Right hindlimb (tissue), 1 donor: Measurements from ENCODE around the gene TEX53.
A peak's percentile ranks its signal among the peaks of the same experiment; 100 is the strongest.

Source experiments
- DNase-seq: peaks from one replicate; pipeline ENCODE4 v3.0.0-alpha.2; 2018

The TEX53 gene

GRCh38 chr9:114678795-114679194 lies 21.2 kb upstream of the TEX53 start:
- DNase-seq, result no peak

- no peak for DNase-seq
These were observed 20.5 kb upstream of the TEX53 start for GRCh38 chr9:114678130-114678529.

GRCh38 chr9:114677418-114677817 lies 19.8 kb upstream of the TEX53 start:
- peak; percentile 35 for DNase-seq

- no peak for DNase-seq
These were observed 19.3 kb upstream of the TEX53 start for GRCh38 chr9:114676901-114677300.

- no peak for DNase-seq
These were observed 17.4 kb upstream of the TEX53 start for GRCh38 chr9:114674798-114675540.

GRCh38 chr9:114674076-114674797 lies 16.6 kb upstream of the TEX53 start:
- no peak for DNase-seq

GRCh38 chr9:114671605-114672004 lies 14.0 kb upstream of the TEX53 start:
- DNase-seq, result no peak

GRCh38 chr9:114669961-114670360 lies 12.4 kb upstream of the TEX53 start:
- DNase-seq, result no peak

- DNase-seq, result no peak
These were observed 10.5 kb upstream of the TEX53 start for GRCh38 chr9:114668146-114668545.

GRCh38 chr9:114666851-114667250 lies 9.2 kb upstream of the TEX53 start:
- DNase-seq, result no peak

GRCh38 chr9:114666401-114666800 lies 8.8 kb upstream of the TEX53 start:
- no peak for DNase-seq

GRCh38 chr9:114664181-114664580 lies 6.6 kb upstream of the TEX53 start:
- no peak for DNase-seq

GRCh38 chr9:114662081-114662989 lies 4.7 kb upstream of the TEX53 start:
- peak; percentile 31 for DNase-seq

GRCh38 chr9:114656301-114656700 lies 1.3 kb downstream of the TEX53 start:
- no peak for DNase-seq

- DNase-seq, result no peak
These were observed 1.9 kb downstream of the TEX53 start for GRCh38 chr9:114655689-114656088.

GRCh38 chr9:114653556-114654159 lies 3.9 kb downstream of the TEX53 start:
- peak; percentile 78 for DNase-seq

- DNase-seq, result no peak
These were observed 4.6 kb downstream of the TEX53 start for GRCh38 chr9:114652776-114653555.

GRCh38 chr9:114643896-114644295 lies 13.7 kb downstream of the TEX53 start:
- DNase-seq, result no peak

- DNase-seq, result no peak
These were observed 14.6 kb downstream of the TEX53 start for GRCh38 chr9:114643001-114643400.

- no peak for DNase-seq
These were observed 15.6 kb downstream of the TEX53 start for GRCh38 chr9:114641967-114642366.

- DNase-seq, result no peak
These were observed 19.2 kb downstream of the TEX53 start for GRCh38 chr9:114638404-114638803.

GRCh38 chr9:114634387-114634786 lies 23.2 kb downstream of the TEX53 start:
- no peak for DNase-seq
